GM18508 (cell line): Measurements from ENCODE around the gene UBE4B.

ENCODE experiments used
- ATAC-seq: cut with Tn5 transposase; IDR thresholded peaks from one replicate; pipeline ENCODE4 v1.9.1; 2021; ENCODE audit warnings: moderate number of reproducible peaks; ENCODE audit not compliant: insufficient read depth, unreplicated experiment

UBE4B gene

DNA sequence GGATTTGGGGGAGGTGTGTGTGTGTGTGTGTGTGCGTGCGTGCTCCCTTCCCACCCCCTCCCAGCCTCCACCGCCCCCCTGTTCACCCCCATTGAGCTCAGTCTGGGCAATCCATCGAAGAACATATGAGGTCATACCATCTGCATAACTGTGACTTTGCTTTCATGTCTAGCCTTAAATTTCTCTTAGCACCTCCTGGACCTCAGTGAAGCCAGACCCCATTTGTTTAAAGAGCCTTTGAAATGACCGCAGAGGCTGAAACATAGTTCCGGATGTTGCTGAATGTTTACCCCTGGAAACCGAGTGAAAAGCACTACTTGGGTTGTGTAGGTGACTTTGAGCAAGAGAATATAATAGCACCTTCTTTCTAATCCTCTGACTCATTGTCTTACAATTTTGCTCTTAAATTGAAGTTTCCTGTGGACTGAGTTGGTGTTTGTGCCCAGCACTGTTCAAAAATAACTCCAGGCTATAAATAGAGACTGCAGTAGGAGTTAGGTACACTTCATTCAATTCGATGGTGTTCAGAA lies 75.4 kb downstream of the UBE4B start:
- ATAC-seq: no peak

DNA sequence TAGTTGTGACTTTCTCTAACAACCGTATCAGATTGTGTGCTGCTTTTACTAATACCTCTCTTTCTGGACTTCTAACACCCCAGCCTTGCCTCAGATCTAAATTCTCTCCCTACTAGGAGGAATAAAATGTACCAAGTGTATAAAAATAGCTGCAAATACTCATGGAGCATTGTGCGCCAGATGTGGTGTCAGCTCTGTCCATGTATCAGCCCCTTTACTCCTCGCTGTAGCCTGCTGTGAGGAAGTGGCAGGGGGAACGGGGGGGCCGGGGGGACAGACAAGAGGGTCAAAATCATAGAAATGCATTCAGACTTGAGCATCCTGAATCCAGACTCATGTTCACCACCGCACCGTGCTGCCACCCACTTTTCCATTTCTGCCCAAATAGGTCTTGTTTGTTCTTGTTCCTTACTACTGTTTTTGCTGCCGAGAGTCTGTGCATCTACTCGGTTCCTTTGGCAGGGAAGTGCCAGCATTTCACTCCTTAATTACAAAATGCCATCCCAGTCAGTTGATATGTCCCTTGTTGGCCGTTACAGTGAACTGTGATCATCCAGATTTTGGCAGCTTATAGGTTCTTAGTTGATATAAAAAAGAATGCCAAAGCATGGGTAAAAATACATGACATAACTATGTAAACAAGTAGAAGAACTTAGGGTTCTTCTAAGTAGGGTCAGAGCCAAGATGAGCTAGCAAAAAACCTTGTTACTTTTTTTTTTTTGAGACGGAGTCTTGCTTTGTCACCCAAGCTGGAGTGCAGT lies 76.4 kb downstream of the UBE4B start:
- no peak for ATAC-seq

DNA sequence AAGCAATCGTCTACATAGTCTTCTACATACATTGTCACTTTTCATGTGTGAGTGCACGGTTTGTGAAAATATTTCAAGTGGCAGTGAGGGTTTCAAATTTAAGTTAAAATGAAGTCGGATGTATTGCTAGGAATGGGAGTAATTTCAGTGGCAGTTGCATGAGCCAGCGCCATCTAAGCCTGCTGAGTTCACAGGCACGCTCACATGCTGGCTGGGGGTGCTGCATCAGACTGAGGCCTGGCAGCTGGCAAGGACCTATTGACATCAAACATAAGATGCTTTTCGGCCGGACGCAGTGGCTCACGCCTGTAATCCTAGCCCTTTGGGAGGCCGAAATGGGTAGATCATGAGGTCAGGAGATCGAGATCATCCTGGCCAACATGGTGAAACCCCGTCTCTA lies 80.7 kb downstream of the UBE4B start:
- no peak for ATAC-seq

DNA sequence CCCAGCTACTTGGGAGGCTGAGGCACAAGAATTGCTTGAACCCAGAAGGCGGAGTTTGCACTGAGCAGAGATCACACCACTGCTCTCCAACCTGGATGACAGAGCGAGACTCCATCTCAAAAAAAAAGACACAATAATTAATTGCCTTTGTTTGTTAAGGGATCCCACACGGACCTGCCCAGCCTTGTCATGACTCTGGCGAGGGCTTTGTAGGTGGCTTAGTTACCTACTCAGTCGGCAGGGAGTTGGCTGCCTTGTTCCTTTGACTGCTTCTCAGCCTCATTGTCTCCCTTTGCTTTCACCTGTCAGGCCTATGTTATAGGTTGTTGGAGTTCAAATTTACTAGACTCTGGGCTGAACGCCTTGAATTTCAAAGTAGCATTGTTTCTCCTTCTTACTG lies 82.0 kb downstream of the UBE4B start:
- ATAC-seq: no peak

DNA sequence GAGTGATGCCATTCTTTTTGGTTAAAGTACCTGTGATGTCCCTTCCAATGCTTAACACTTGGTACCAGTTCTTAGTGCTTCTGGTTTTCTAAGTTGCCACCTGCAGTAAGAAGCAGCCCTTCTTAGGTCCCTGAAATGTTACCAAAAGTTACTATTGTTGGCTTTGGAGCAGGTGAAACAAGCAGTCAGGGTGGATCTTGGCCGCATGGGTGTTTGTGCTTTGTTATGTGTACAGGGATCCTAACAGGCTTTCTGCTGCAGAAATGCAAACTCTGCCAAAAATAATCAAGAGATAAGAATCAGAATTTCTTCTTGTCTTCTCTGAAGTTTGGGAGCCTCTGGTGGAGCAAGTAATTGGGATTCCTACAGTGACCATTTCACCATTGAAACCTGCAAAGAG lies 84.4 kb downstream of the UBE4B start:
- ATAC-seq: no peak

DNA sequence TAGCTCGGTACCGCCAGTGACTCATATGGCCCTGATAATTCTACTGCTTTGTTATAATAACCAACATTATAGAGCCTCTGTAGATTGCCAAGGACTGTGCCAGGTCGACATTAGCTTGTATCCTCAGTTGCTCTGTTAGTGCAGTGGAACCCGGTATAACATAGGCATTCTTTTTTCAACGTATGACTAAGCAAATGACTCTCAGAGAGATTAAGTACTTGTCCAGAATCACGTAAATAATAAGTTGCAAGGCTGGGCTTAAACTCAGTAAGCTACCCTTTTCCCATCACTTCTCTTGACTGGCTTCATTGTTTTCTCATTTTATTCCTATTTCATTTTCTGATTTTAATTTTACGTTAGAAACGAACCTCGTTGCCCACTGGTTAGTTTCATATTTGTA lies 85.1 kb downstream of the UBE4B start:
- ATAC-seq: no peak

DNA sequence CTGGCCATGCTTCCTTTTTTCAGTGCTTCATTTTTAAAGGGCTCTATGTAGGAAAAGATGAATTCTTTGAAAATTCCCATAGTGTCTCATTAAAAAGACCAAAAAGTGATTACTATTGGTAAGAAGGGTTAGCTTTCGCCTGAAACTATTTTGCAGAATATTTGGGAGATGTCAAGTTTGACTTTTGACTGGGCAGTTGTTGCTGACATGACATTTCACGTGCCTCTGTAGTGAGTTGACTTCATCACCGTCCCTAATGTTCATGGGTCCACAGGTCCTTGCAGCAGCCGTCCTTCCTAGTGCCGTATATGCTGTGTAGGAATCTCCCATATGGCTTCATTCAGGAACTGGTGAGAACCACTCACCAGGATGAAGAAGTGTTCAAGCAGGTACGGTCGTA lies 88.9 kb downstream of the UBE4B start:
- ATAC-seq: no peak

DNA sequence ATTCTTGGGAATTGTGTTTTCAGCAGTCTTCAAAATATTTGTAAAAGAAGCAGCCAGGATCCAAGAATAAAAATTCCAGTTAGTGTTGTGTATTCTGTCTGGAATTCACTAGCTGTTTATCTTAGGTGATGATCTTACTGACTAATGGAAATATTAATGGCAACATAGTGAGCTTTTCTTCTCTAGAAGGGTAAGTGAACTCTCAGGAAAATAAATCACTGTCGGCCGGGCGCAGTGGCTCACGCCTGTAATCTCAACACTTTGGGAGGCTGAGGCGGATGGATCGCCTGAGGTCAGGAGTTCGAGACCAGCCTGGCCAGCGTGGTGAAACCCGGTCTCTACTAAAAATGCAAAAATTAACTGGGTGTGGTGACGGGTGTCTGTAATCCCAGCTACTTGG lies 90.2 kb downstream of the UBE4B start:
- ATAC-seq: no peak

DNA sequence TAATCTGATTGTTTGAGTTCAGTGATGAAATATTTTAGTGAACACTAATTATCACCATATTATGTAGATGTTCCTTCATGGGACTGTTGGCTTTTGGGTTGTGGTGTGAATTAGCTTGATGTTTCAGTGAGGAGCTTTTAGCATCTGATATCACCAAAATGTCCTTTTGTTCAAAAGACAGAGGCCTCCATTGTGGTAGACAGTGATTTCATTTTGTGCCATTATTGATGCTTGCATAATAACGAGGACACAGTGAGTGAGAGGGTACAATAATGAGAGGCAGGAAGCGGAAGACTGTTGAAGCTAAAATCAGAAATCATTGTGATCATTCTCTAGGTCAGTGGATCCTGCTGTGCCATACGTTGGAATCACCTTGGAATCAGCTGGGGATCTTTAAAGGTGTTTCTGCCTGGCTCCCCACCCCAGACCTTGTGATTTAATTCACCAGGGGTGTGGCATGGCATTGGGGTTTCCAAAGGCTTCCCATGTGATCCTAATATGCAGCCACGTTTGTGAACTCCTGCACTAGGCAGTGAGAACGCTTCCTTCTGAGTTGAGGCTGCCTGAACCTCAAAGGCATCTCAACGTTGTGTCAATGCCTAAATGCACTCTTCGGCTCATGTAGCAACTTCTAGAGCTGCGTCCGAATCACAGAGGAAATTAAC lies 95.5 kb downstream of the UBE4B start:
- no peak for ATAC-seq

DNA sequence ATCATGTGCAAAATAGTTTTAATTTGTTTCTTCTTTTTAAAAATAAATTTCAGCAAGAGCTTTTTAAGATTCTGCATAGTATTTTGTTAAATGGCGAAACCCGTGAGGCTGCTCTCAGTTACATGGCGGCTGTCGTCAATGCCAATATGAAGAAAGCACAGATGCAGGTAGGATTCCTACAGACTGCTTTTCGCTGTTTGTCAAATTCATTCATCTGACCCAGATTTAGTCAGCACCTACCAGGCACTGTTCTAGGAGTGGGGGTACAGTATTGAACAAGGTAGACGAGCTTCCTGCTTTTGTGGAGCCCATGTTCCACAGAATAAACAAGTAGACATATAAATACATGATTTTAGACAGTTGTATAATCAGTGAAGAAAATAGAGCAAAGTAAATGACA lies 99.6 kb downstream of the UBE4B start:
- no peak for ATAC-seq

DNA sequence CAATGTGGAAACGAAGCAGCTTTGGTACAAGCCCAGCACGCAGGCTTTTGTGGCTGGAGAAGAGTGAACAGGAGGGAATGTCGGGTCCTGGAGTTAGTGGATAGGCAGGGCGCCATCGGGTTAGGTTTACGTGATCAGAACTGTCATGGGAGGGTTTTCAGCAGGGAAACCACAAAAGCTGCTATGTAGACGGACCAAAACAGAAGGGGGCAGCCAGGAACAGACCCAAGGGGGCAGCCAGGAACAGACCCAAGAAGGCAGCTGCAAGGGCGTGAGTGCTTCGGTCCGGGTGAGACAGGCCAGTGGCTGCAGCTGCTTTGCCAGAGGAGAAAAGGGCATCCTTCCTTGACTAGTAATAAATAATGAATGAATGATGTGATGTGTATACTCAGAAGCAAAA lies 100.1 kb downstream of the UBE4B start:
- no peak for ATAC-seq

DNA sequence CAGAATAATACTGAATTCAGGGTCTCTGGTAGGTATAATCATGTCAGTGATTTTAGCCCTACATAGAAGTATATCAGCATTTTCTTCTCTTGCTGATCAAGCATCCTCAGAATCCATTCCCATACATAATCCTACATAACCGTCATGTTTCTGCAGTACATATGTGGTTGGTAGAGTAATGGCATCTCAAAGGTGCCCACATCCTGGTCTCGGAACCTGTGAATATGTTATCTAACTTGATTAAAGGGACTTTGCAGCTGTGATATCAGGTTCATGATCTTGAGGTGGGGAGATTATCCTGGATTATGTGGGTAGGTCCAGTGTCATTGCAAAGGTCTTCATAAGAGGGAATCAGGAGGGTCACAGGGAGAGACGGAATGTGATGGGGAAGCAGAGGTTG lies 108.2 kb downstream of the UBE4B start:
- ATAC-seq: no peak

DNA sequence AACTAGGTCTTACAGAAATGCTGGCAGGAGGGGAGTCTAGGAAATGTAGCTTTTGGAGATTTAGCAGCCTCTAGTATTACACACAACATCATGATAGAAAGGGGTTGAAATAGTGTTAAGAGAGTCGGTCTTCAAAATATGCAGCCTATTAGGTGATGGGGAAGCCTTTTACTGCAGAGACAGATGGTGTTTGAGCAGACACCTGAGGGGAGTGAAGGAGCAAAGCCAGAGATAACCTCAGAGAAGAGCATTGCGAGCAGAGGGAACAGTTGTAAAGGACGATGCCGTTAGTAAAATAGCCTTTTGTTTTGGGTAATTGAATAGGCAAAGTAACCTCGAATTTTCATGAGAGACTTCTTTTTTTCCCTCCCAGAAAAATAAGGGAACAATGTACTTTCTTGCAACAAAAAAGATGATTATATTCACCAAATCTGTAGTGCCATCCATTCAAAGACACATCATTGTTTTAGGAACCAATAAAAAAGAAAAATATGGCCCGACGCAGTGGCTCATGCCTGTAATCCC lies 111.3 kb downstream of the UBE4B start:
- no peak for ATAC-seq

DNA sequence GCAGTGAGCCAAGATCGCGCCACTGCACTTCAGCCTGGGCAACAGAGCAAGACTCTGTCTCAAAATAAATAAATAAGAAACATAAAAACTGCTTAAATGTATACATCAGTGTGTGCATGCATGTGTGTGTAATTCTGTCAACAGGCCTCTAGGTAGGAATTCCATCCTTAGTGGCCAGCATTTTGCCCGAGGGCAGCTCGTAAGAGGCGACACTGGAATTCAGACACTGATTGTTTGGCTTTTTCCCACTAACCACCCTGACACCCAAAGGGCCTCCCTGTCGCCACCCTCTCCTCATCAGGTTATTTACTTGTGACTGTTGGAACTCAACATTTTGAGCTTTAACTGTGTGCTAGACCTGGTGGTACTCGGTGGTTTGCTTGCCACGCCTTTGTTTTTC lies 113.6 kb downstream of the UBE4B start:
- no peak for ATAC-seq

DNA sequence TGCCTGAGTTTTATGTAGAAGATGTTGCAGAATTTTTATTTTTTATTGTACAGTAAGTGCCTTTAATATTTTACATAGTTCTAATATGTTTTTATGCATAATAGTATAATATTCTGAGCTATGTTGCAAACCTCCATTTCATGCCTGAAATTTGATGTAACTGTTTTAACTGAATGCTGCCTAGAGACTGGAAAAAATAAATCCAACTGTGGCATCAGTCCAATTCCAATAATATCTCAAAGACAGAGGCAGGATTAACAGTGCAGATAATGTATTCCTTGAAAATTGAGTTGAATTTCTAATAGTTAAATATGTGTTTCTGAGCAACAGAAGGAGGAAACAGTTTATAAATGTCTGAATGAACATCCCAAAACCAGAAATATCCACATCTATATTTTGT lies 116.5 kb downstream of the UBE4B start:
- no peak for ATAC-seq

DNA sequence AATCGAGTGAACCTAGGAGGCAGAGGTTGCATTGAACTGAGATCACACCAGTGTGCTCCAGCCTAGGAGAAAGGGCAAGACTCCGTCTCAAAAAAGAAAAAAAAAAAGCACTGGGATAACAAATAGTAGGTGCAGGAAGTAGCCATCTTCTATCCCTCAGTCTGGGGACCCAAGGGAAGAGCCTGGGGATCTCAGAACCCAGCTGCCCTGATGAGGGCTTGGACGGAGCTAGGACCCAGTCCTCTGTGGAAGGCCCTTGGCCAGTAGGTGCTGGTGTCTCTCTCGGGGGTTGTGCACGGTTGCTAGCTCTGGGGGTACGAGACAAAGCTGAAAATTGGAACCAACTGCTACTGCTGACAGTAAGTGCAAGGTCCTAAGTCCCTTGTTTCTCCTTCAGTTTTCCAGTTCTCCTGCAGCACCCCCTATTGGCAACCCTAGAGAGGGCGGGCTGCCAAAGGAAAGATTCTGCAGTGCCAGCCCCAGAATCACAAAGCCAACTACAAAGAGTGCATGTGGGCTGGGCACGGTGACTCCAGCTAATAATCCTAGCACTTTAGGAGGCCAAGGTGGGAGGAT lies 120.0 kb downstream of the UBE4B start:
- no peak for ATAC-seq

DNA sequence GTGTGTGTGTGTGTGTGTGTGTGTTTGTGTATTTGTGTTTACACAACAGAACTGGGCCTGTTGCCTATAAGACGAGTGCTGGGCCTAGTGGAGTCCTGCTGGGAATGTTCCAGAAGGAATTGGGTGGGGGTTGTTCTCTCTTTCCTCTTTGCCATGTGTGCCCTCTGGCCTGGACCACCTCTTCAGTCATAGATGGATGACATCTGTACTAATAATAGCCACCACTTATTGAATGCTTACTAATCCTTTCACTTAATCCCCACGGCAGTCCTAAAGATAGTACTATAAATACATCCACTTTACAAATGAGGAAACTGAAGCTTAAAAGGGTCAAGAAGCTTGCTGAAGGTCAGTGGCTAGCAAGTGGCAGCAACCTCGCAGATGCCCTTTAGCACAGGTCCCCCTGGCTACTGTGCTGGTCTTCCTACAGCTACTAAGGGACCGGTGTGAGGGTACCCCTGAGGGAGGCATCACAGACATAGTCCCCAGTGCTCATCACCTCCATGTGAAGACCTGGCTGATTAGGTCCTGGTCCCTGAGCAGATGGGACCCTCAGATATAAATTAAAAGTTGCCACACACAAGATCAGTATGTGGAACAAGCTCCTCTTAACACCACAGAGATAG lies 122.4 kb downstream of the UBE4B start:
- ATAC-seq: no peak

DNA sequence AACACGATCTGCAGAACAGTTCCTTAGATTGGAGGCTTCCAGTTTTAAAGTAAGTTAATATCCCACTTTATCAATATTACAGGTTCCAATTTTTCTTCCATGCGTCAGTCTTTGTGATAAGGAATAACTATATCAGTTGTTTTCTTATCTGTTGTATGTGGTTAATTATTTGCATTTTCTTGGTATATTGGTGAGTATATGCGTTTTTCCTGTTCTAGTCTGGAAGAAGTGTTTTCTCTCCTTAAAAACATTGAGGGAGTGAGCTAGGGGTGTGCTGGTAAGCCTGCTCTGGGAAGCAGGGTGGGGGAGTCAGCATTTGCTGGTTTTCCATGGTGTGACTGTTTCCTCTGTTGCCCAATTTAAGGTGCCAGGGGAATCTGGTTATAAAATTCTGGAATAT lies 127.4 kb downstream of the UBE4B start:
- ATAC-seq: no peak

DNA sequence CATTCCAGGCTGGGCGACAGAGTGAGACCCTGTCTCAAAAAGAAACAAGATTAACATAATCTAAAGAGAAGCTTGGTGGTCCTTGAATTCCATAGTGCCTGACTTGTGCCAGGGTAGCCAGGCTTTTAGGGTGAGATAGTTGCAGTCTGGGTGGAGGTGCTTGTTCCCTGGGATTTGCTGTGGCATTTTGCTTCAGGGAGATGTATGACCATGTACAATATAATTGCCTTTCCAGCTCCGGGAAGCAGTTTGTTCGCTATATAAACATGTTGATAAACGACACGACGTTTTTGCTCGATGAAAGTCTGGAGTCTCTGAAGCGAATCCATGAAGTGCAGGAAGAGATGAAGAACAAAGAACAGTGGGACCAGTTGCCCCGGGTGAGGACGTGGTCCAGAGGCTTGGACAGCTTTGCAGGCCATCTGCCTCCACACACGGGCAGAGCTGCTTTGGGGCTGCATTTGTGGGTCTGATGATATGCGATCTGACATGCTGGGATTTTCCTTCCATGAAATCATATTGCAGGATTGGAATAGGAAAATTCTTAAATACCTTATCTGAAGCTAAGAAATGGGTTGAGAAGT lies 128.2 kb downstream of the UBE4B start:
- ATAC-seq: no peak

DNA sequence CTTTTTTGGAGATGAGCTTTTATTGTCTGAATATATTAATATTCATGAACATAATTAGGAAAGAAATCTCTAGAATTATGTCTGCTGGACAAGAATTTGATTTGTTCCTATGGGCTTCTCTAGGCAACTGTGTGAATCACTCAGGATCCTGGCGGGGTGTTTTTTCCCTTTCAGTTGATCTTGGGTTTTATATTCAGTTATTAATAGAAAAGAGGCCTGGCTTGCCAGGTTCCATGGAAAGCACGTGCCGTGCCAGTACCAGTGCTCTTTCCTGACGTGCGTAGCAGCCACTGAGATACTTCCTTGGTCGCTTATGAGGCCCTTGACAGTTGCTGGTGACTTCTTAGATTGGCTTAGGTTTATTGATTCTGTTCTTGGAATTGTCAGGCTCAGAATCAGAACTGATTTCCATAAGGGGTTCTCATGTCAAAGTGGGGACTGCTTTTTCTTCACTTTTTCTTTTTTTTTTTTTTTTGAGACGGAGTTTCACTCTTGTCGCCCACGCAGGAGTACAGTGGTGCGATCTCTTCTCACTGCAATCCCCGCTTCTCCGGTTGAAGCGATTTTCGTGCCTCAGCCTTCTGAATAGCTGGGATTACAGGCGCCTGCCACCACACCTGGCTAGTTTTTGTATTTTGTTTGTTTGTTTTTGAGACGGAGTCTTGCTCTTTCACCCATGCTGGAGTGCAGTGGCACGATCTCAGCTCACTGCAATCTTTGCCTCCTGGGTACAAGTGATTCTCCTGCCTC lies 129.0 kb downstream of the UBE4B start:
- no peak for ATAC-seq
